GM23248 (cell line): ENCODE measurements around the gene MATN3. TPM values are rescaled to one million over a fixed set of nuclear protein-coding genes. Genes with fewer than 3 reads are reported as not detected.

ENCODE experiments used
- DNase-seq: peaks from one replicate; pipeline ENCODE4 v3.0.0-alpha.2; 2015
- H2AFZ ChIP-seq: fragments of 200-600 bp; sonication (generic); 2 replicates; pipeline ENCODE4 v1.6.1; 2016; ENCODE audit warnings: antibody characterized with exemption
- H3F3A ChIP-seq: fragments of 200-600 bp; sonication (generic); 2 replicates; pipeline ENCODE4 v1.6.1; 2016; ENCODE audit warnings: mild to moderate bottlenecking, antibody characterized with exemption, mixed run types; ENCODE audit not compliant: insufficient read depth
- H3K27ac ChIP-seq: fragments of 200-600 bp; sonication (generic); 2 replicates; pipeline ENCODE4 v1.5.1; 2016; ENCODE audit warnings: mild to moderate bottlenecking
- H3K27me3 ChIP-seq: fragments of 200-600 bp; sonication (generic); replicated peaks from 2 replicates; pipeline ENCODE4 v1.6.1; 2016; ENCODE audit warnings: mild to moderate bottlenecking; ENCODE audit not compliant: insufficient read depth
- H3K36me3 ChIP-seq: fragments of 200-600 bp; sonication (generic); 2 replicates; pipeline ENCODE4 v1.6.1; 2016; ENCODE audit warnings: low read depth, mild to moderate bottlenecking
- H3K4me1 ChIP-seq: fragments of 200-600 bp; sonication (generic); 2 replicates; pipeline ENCODE4 v1.6.1; 2016; ENCODE audit warnings: mild to moderate bottlenecking; ENCODE audit not compliant: insufficient read depth
- H3K4me2 ChIP-seq: fragments of 200-600 bp; sonication (generic); one replicate; pipeline ENCODE4 v1.6.1; 2016; ENCODE audit warnings: mild to moderate bottlenecking; ENCODE audit not compliant: unreplicated experiment
- H3K4me3 ChIP-seq: fragments of 200-600 bp; sonication (generic); 2 replicates; pipeline ENCODE4 v1.5.1; 2016; ENCODE audit warnings: mild to moderate bottlenecking
- H3K79me2 ChIP-seq: fragments of 200-600 bp; sonication (generic); 2 replicates; pipeline ENCODE4 v1.6.1; 2016; ENCODE audit warnings: mild to moderate bottlenecking; ENCODE audit not compliant: insufficient read depth
- H3K9ac ChIP-seq: fragments of 200-600 bp; sonication (generic); 2 replicates; pipeline ENCODE4 v1.6.1; 2016; ENCODE audit warnings: mild to moderate bottlenecking
- H3K9me2 ChIP-seq: fragments of 200-600 bp; sonication (generic); 2 replicates; pipeline ENCODE4 v1.6.1; 2016; ENCODE audit warnings: mixed run types, mild to moderate bottlenecking, moderate library complexity; ENCODE audit not compliant: insufficient read depth
- H3K9me3 ChIP-seq: fragments of 200-600 bp; sonication (generic); one replicate; pipeline ENCODE4 v1.6.1; 2017; ENCODE audit warnings: low read depth
- H4K20me1 ChIP-seq: fragments of 200-600 bp; sonication (generic); 2 replicates; pipeline ENCODE4 v1.6.0; 2016; ENCODE audit not compliant: insufficient read depth
- EZH2 ChIP-seq: fragments of 200-600 bp; sonication (generic); IDR thresholded peaks from 2 replicates; pipeline ENCODE4 v1.6.1; 2018; ENCODE audit warnings: antibody characterized with exemption, mild to moderate bottlenecking; ENCODE audit not compliant: insufficient read depth, poor library complexity, severe bottlenecking
- EZH2phosphoT487 ChIP-seq: fragments of 200-600 bp; sonication (generic); IDR thresholded peaks from 2 replicates; pipeline ENCODE4 v1.6.1; 2018; ENCODE audit warnings: antibody characterized with exemption, moderate library complexity, mild to moderate bottlenecking, low read depth; ENCODE audit not compliant: insufficient read depth
- WGBS, 2 experiments: methylation state at CpG; one replicate each; pipeline ENCODE4 v1.1.6; 2015 to 2017; ENCODE audit warnings: low lambda C conversion rate in 2 of 2, low coverage in 1 of 2; ENCODE audit errors: missing lambda C conversion rate in 2 of 2; 5-methylcytosine and 5-hydroxymethylcytosine counted together
- in situ Hi-C: fragments of 300-500 bp; cut with MboI; formaldehyde crosslinking; loops from 2 replicates; pipeline ENCODE4 v1.15.0; 2020
- polyA plus RNA-seq: library from polyadenylated mRNA; unstranded; fragments of >200 nt; fragmentation: Nextera tagmentation; extraction: Ambion mirVana; gene quantifications from 2 replicates; pipeline ENCODE4 v1.2.1, GENCODE V29; 2016
- total RNA-seq: library from RNA; depleted of rRNA; stranded (reverse); fragments of >200 nt; shearing (Covaris generic); gene quantifications from 2 replicates; pipeline ENCODE4 v1.2.3, GENCODE V29; 2014

MATN3 gene
- total and polyA plus RNA-seq, 2 experiments from 2014 or later: 0.54 to 2.0 TPM

DNA sequence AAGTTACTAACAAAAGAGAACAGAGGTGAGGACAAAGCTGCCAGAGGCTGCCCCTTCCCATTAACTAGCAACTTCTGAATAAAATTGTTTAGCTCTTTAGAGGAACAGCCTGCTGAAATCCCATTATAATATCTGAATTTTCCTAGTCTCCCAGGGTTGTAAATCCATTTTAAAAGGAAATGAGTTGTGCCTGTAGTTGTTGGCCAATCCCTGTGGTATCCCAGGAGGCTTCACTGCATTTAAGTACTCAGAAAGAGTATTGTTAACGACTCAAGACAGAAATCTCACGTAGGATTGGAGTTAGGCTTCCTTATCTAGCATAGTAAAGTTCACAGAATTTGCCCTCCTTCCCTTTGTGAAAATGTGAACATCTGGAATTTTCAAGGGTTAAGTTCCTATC, 30.1 kb upstream of the MATN3 start:
- Histone ChIP-seq H3K36me3 (peaks cover 19% of the 10 kb centered on the region), H3K27ac (no peak overlapping the region), H3K4me3 (no peak overlapping the region), H4K20me1 (peaks cover 38% of the 10 kb centered on the region), H3K27me3 (no peaks in the 10 kb centered on the region), H3K9ac (no peak overlapping the region), H3K9me2 (no peaks in the 10 kb centered on the region), H2AFZ (no peak overlapping the region), H3K9me3 (no peaks in the 10 kb centered on the region), H3F3A (peaks cover 7% of the 10 kb centered on the region), H3K79me2 (peaks cover 98% of the 10 kb centered on the region), H3K4me2 (no peak overlapping the region), H3K4me1 (peaks cover 26% of the 10 kb centered on the region)
- TF ChIP-seq EZH2phosphoT487: no peak
- no peak for TF ChIP-seq EZH2
- 35 to 38% methylated on average over 2 of the region's 2 CpGs for WGBS, 2 experiments
- in situ Hi-C loops: no loop called here
- peak; percentile 52 for DNase-seq

DNA sequence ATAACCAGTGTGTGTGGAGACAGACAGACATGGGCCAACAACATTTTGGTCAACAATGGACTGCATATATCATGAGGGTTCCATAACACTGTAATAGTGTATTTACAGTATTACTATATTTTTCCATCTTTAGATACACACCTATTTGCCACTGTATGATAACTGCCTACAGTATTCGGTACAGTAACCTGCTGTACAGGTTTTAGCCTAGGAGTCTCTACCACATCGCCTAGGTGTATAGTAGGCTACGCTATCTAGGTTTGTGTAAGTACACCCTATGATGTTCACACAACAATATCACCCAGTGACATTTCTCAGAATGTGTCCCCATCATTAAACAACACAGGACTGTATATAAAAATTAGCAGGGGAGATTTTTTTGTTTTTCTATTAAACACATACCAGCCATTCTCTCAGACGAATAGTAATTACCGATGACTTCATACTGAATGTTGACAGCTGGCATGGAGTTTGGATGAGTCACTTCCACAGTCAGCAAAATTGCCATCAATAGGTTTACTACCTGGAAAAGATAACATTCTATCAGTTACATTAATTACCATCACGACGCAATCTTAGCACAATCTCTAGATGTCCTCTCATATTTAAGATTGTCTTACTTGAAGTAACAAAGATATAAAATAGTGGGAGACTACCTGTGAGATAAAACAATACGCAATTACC, 28.2 kb upstream of the MATN3 start:
- Histone ChIP-seq H3K79me2 (peaks cover 100% of the 10 kb centered on the region), H3K4me2 (peak overlapping the region; percentile 1), H3F3A (peaks cover 7% of the 10 kb centered on the region; the same call in 1 of the 2 replicates), H3K9me3 (no peaks in the 10 kb centered on the region), H3K36me3 (peaks cover 36% of the 10 kb centered on the region), H3K4me1 (peaks cover 25% of the 10 kb centered on the region), H4K20me1 (peaks cover 40% of the 10 kb centered on the region), H3K9me2 (no peaks in the 10 kb centered on the region), H3K27ac (no peak overlapping the region), H3K27me3 (no peaks in the 10 kb centered on the region), H3K9ac (no peak overlapping the region), H3K4me3 (no peak overlapping the region), H2AFZ (no peak overlapping the region)
- no peak for TF ChIP-seq EZH2phosphoT487
- TF ChIP-seq EZH2: no peak
- in situ Hi-C loops: no loop called here
- DNase-seq: peak; percentile 66
- WGBS, 2 experiments: 68 to 74% methylated on average over 8 of the region's 8 CpGs

DNA sequence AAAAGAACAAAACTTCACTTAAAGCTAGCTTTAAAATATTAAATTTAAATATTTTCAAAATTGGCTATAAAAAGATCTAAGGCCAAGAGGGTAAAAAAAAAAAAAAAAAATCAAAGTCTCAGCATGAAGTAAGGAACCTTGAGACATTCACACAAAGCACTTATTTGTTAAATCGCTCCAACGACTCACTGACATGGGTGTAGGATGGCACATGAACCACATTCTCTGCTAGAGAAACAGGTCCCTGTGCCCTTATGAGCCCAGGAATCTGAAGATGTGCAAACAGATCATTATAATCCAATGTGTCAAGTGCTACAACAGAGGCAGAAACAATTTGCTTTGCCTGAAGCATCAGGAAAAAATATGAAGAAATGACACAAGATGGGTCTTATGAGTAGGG, 25.2 kb upstream of the MATN3 start:
- Histone ChIP-seq H3K4me3 (no peak overlapping the region), H2AFZ (no peak overlapping the region), H4K20me1 (peaks cover 18% of the 10 kb centered on the region), H3K27ac (no peak overlapping the region), H3F3A (peaks cover 18% of the 10 kb centered on the region; the same call in 1 of the 2 replicates), H3K9me2 (no peaks in the 10 kb centered on the region), H3K79me2 (peaks cover 100% of the 10 kb centered on the region), H3K4me2 (no peak overlapping the region), H3K27me3 (no peaks in the 10 kb centered on the region), H3K9ac (no peak overlapping the region), H3K9me3 (no peaks in the 10 kb centered on the region), H3K36me3 (peaks cover 66% of the 10 kb centered on the region), H3K4me1 (peaks cover 18% of the 10 kb centered on the region)
- DNase-seq: no peak
- in situ Hi-C loops: no loop called here
- WGBS, 2 experiments: 68 to 85% methylated on average over 2 of the region's 2 CpGs
- TF ChIP-seq EZH2: no peak
- no peak for TF ChIP-seq EZH2phosphoT487

DNA sequence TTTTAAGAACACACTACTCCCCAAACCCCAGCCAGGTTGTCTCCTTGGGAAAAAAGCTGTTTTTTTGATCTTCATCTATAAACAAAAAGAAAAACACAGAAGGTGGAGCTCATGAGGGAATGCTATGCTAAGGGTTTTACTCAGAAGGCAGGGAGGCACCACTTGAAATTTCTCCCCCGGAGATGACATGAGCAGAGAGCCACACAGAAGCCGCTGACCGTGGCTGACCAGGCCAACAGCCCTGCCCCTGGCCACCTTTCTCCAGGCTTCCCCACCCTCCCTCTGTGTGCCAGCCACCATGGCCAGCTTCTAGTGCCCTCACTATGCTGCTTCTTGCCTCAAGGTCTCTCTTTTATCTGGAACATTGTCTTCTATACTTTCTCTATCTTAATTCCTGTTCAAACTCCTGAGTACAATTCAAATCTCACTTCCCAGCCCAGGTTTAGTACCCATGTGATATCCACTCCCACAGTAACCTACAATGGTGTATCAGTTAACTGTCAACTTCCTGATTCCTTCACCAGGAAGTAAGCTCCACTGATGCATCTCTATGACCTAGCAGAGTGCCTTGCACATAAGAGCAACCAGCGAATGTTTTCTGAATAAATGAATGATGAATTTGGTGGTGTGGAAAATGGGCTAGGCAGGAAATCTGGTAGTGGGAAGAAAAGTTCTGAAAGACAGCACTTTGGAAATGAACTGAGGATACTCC, 23.6 kb upstream of the MATN3 start:
- Histone ChIP-seq H3K4me3 (no peak overlapping the region), H3K27ac (no peak overlapping the region), H3K9me2 (no peaks in the 10 kb centered on the region), H3K9me3 (no peaks in the 10 kb centered on the region), H3K4me2 (no peak overlapping the region), H4K20me1 (peaks cover 11% of the 10 kb centered on the region), H3K79me2 (peaks cover 100% of the 10 kb centered on the region), H3K36me3 (peaks cover 81% of the 10 kb centered on the region), H2AFZ (no peak overlapping the region), H3K9ac (no peak overlapping the region), H3K4me1 (peaks cover 9% of the 10 kb centered on the region), H3F3A (peaks cover 15% of the 10 kb centered on the region; the same call in 1 of the 2 replicates), H3K27me3 (no peaks in the 10 kb centered on the region)
- 81 to 85% methylated on average over 4 of the region's 4 CpGs for WGBS, 2 experiments
- TF ChIP-seq EZH2 (no peak), EZH2phosphoT487 (no peak)
- in situ Hi-C loops: no loop called here
- no peak for DNase-seq
